OCI-LY1 (cell line): ENCODE results near the gene FAAH.

Experiments
- H2AFZ ChIP-seq: fragments of 200-600 bp; sonication (generic), shearing (Covaris generic); 2 replicates; pipeline ENCODE4 v1.6.0; 2014; ENCODE audit warnings: antibody characterized with exemption, mild to moderate bottlenecking, low read length
- H3F3A ChIP-seq: fragments of 200-600 bp; sonication (generic), shearing (Covaris generic); 2 replicates; pipeline ENCODE4 v1.6.0; 2014; ENCODE audit warnings: mild to moderate bottlenecking, antibody characterized with exemption, low read length, moderate library complexity; ENCODE audit not compliant: insufficient read depth
- H3K27ac ChIP-seq: fragments of 200-600 bp; sonication (generic); 2 replicates; pipeline ENCODE4 v1.5.1; 2014; ENCODE audit warnings: low read length, mixed run types, mild to moderate bottlenecking, low read depth; ENCODE audit not compliant: poor library complexity, severe bottlenecking
- H3K27me3 ChIP-seq: fragments of 200-600 bp; sonication (generic); 2 replicates; pipeline ENCODE4 v1.6.0; 2014; ENCODE audit warnings: antibody characterized with exemption, mild to moderate bottlenecking, low read length, moderate library complexity; ENCODE audit not compliant: insufficient read depth
- H3K36me3 ChIP-seq: fragments of 200-600 bp; sonication (generic); 2 replicates; pipeline ENCODE4 v1.6.1; 2014; ENCODE audit warnings: mild to moderate bottlenecking, antibody characterized with exemption, low read length, moderate library complexity, mixed read lengths; ENCODE audit not compliant: insufficient read depth
- H3K4me1 ChIP-seq: fragments of 200-600 bp; sonication (generic); 2 replicates; pipeline ENCODE4 v1.5.1; 2014; ENCODE audit warnings: mild to moderate bottlenecking, low read length, moderate library complexity; ENCODE audit not compliant: insufficient read depth, severe bottlenecking
- H3K4me2 ChIP-seq: fragments of 200-600 bp; sonication (generic), shearing (Covaris generic); 2 replicates; pipeline ENCODE4 v1.6.1; 2014; ENCODE audit warnings: low read length
- H3K4me3 ChIP-seq: fragments of 200-600 bp; sonication (generic); 2 replicates; pipeline ENCODE4 v1.5.1; 2014; ENCODE audit warnings: low read length, low read depth, mild to moderate bottlenecking, mixed read lengths; ENCODE audit not compliant: poor library complexity, severe bottlenecking
- H3K79me2 ChIP-seq: fragments of 200-600 bp; shearing (Covaris generic); 2 replicates; pipeline ENCODE4 v1.6.1; 2016; ENCODE audit warnings: mixed run types, low read length, mixed read lengths; ENCODE audit not compliant: insufficient read depth
- H3K9ac ChIP-seq: fragments of 200-600 bp; sonication (generic), shearing (Covaris generic); 2 replicates; pipeline ENCODE4 v1.6.1; 2014; ENCODE audit warnings: mild to moderate bottlenecking, low read length, mixed read lengths
- H3K9me2 ChIP-seq: fragments of 200-600 bp; sonication (generic), shearing (Covaris generic); 2 replicates; pipeline ENCODE4 v1.6.1; 2014; ENCODE audit warnings: low read depth, mild to moderate bottlenecking, low read length, mixed read lengths
- H3K9me3 ChIP-seq: fragments of 200-600 bp; shearing (Covaris generic); 2 replicates; pipeline ENCODE4 v1.6.1; 2014; ENCODE audit warnings: low read length, mixed read lengths
- H4K20me1 ChIP-seq: fragments of 200-600 bp; sonication (generic), shearing (Covaris generic); 2 replicates; pipeline ENCODE4 v1.6.0; 2016; ENCODE audit warnings: mild to moderate bottlenecking, low read length; ENCODE audit not compliant: insufficient read depth
- CTCF ChIP-seq: fragments of 200-600 bp; sonication (generic), shearing (Covaris generic); IDR thresholded peaks from 2 replicates; pipeline ENCODE4 v1.5.1; 2017; ENCODE audit warnings: mild to moderate bottlenecking, antibody characterized with exemption, low read length, moderate library complexity, mixed read lengths
- EZH2 ChIP-seq: fragments of 200-600 bp; sonication (generic), shearing (Covaris generic); IDR thresholded peaks from 2 replicates; pipeline ENCODE4 v1.8.0; 2017; ENCODE audit warnings: borderline replicate concordance, mixed run types, mild to moderate bottlenecking, antibody characterized with exemption, low read length, moderate library complexity, mixed read lengths

FAAH gene

GRCh38 chr1:46407636-46408035, 13.5 kb downstream of the FAAH start:
- no peaks in the 10 kb centered on the region for H3K79me2 ChIP-seq
- H3K4me2 ChIP-seq, result no peak overlapping the region
- no peaks in the 10 kb centered on the region for H3K4me1 ChIP-seq

GRCh38 chr1:46408356-46409062, 14.4 kb downstream of the FAAH start:
- Histone ChIP-seq H2AFZ (no peak overlapping the region), H3K4me2 (no peak overlapping the region), H3K9me2 (no peaks in the 10 kb centered on the region), H3K27ac (no peak overlapping the region), H3K4me3 (no peak overlapping the region), H3K9me3 (no peaks in the 10 kb centered on the region), H3K36me3 (no peaks in the 10 kb centered on the region; the same call in 1 of the 2 replicates), H4K20me1 (no peaks in the 10 kb centered on the region), H3K79me2 (no peaks in the 10 kb centered on the region), H3F3A (no peaks in the 10 kb centered on the region), H3K27me3 (no peaks in the 10 kb centered on the region), H3K4me1 (no peaks in the 10 kb centered on the region), H3K9ac (no peak overlapping the region)
- TF ChIP-seq CTCF (no peak), EZH2 (no peak)

More at GRCh38 chr1:46407636-46408035, 13.5 kb downstream of the FAAH start:
- H3K4me3 ChIP-seq, result no peak overlapping the region
- no peaks in the 10 kb centered on the region for H3K9me3 ChIP-seq
- no peaks in the 10 kb centered on the region for H3K27me3 ChIP-seq
- H4K20me1 ChIP-seq, result no peaks in the 10 kb centered on the region
- no peaks in the 10 kb centered on the region for H3F3A ChIP-seq
- no peak for TF ChIP-seq EZH2
- TF ChIP-seq CTCF, result no peak
- H3K9me2 ChIP-seq, result no peaks in the 10 kb centered on the region
- no peaks in the 10 kb centered on the region; the same call in 1 of the 2 replicates for H3K36me3 ChIP-seq
- H3K9ac ChIP-seq, result no peak overlapping the region
- H3K27ac ChIP-seq, result no peak overlapping the region
- no peak overlapping the region for H2AFZ ChIP-seq

- Histone ChIP-seq H3K36me3 (no peaks in the 10 kb centered on the region; the same call in 1 of the 2 replicates), H3F3A (no peaks in the 10 kb centered on the region), H3K27ac (no peak overlapping the region), H2AFZ (no peak overlapping the region), H3K27me3 (no peaks in the 10 kb centered on the region), H4K20me1 (no peaks in the 10 kb centered on the region), H3K4me2 (no peak overlapping the region), H3K4me1 (no peaks in the 10 kb centered on the region), H3K79me2 (no peaks in the 10 kb centered on the region), H3K9ac (no peak overlapping the region), H3K9me3 (no peaks in the 10 kb centered on the region), H3K9me2 (no peaks in the 10 kb centered on the region), H3K4me3 (no peak overlapping the region)
- TF ChIP-seq EZH2, result no peak
- TF ChIP-seq CTCF, result no peak
Observed at GRCh38 chr1:46409063-46409372, 14.9 kb downstream of the FAAH start.
